CD14-positive monocyte (primary cell): ENCODE data around the gene PA2G4. TPM values are rescaled to one million over a fixed set of nuclear protein-coding genes. Genes with fewer than 3 reads are reported as not detected.

ENCODE experiments used
- DNase-seq, 3 donors: peaks; one replicate each; pipeline ENCODE4 v3.0.0-alpha.2; 2011 to 2022
- H2AFZ ChIP-seq: 2 replicates; pipeline ENCODE4 v1.6.0; 2012; ENCODE audit warnings: mild to moderate bottlenecking, low read depth, low read length, inconsistent platforms; ENCODE audit not compliant: insufficient read depth, poor library complexity, severe bottlenecking
- H3K27ac ChIP-seq, 2 donors: 1 replicate in 1 of 2; 2 replicates in 1 of 2; pipeline ENCODE4 v1.5.1; 2012 to 2013; ENCODE audit warnings: low read length in 2 of 2, control low read depth in 1 of 2, inconsistent platforms in 1 of 2, low read depth in 1 of 2, mild to moderate bottlenecking in 1 of 2
- H3K27me3 ChIP-seq, 2 donors: one replicate each; pipeline versions ENCODE4 v1.6.0 to v1.6.1; 2011 to 2013; ENCODE audit warnings: low read length in 2 of 2; ENCODE audit not compliant: control insufficient read depth in 2 of 2, insufficient read depth in 2 of 2
- H3K36me3 ChIP-seq, 2 donors: replicated peaks in 1 of 2; 1 replicate in 1 of 2; 2 replicates in 1 of 2; pipeline versions ENCODE4 v1.5.1 to v1.6.1; 2012 to 2013; ENCODE audit warnings: low read length in 2 of 2, control low read depth in 1 of 2, inconsistent platforms in 1 of 2, mild to moderate bottlenecking in 1 of 2; ENCODE audit not compliant: insufficient read depth in 2 of 2, control insufficient read depth in 1 of 2
- H3K4me1 ChIP-seq, 2 donors: 1 replicate in 1 of 2; 2 replicates in 1 of 2; pipeline versions ENCODE4 v1.5.1 to v1.6.1; 2012 to 2013; ENCODE audit warnings: low read length in 2 of 2, control low read depth in 1 of 2, inconsistent platforms in 1 of 2, mild to moderate bottlenecking in 1 of 2, moderate library complexity in 1 of 2; ENCODE audit not compliant: insufficient read depth in 2 of 2, control insufficient read depth in 1 of 2
- H3K4me2 ChIP-seq: replicated peaks from 2 replicates; pipeline ENCODE3; 2012; ENCODE audit warnings: low read length, moderate library complexity, mild to moderate bottlenecking; ENCODE audit not compliant: poor library complexity, severe bottlenecking; ENCODE audit errors: extremely low read depth
- H3K4me3 ChIP-seq, 3 experiments: fragments of 200-600 bp in 1 of 3; sonication (generic) in 1 of 3; replicated peaks in 1 of 3; 1 replicate in 2 of 3; 2 replicates in 1 of 3; pipeline ENCODE4 v1.5.1; 2011 to 2013; ENCODE audit warnings: low read length in 3 of 3, mild to moderate bottlenecking in 3 of 3, control low read depth in 2 of 3, low read depth in 2 of 3, inconsistent platforms in 1 of 3, moderate library complexity in 1 of 3
- H3K79me2 ChIP-seq: 2 replicates; pipeline ENCODE4 v1.6.0; 2012; ENCODE audit warnings: mild to moderate bottlenecking, control low read depth, inconsistent platforms, low read length, moderate library complexity; ENCODE audit not compliant: insufficient read depth
- H3K9ac ChIP-seq: 2 replicates; pipeline ENCODE4 v1.6.0; 2017; ENCODE audit warnings: low read length, mild to moderate bottlenecking; ENCODE audit not compliant: insufficient read depth, poor library complexity, severe bottlenecking
- H3K9me3 ChIP-seq, 2 donors: replicated peaks in 1 of 2; 1 replicate in 1 of 2; 2 replicates in 1 of 2; pipeline versions ENCODE4 v1.5.1 to v1.6.1; 2012 to 2013; ENCODE audit warnings: low read length in 2 of 2, control low read depth in 1 of 2; ENCODE audit not compliant: control insufficient read depth in 1 of 2, insufficient read depth in 1 of 2
- H4K20me1 ChIP-seq: 2 replicates; pipeline ENCODE4 v1.6.0; 2012; ENCODE audit warnings: mild to moderate bottlenecking, low read length, control low read depth, moderate library complexity; ENCODE audit not compliant: insufficient read depth
- H3K27ac Mint-ChIP-seq, 7 donors: one replicate each; pipeline ENCODE4 v1.8.0; 2020; ENCODE audit warnings: mild to moderate bottlenecking in 7 of 7, mixed read lengths in 7 of 7, moderate library complexity in 6 of 7, inconsistent platforms in 2 of 7
- H3K27me3 Mint-ChIP-seq, 3 donors: one replicate each; pipeline ENCODE4 v1.8.0; 2021 to 2022; ENCODE audit warnings: low read depth in 3 of 3, mild to moderate bottlenecking in 3 of 3, mixed read lengths in 3 of 3, moderate library complexity in 3 of 3, inconsistent platforms in 1 of 3
- H3K36me3 Mint-ChIP-seq, 2 donors: one replicate each; pipeline ENCODE4 v1.8.0; 2020; ENCODE audit warnings: mixed read lengths in 2 of 2, inconsistent platforms in 1 of 2, mild to moderate bottlenecking in 1 of 2
- H3K4me1 Mint-ChIP-seq: one replicate; pipeline ENCODE4 v1.8.0; 2020; ENCODE audit warnings: mild to moderate bottlenecking, mixed read lengths
- H3K4me3 Mint-ChIP-seq, 2 donors: one replicate each; pipeline ENCODE4 v1.8.0; 2020; ENCODE audit warnings: mild to moderate bottlenecking in 2 of 2, mixed read lengths in 2 of 2, moderate library complexity in 1 of 2
- H3K9me3 Mint-ChIP-seq, 7 donors: one replicate each; pipeline ENCODE4 v1.8.0; 2020 to 2022; ENCODE audit warnings: mixed read lengths in 7 of 7, mild to moderate bottlenecking in 6 of 7, moderate library complexity in 6 of 7, inconsistent platforms in 2 of 7
- CTCF ChIP-seq: fragments of 200-600 bp; IDR thresholded peaks from one replicate; pipeline ENCODE4 v1.8.0; 2022; ENCODE audit warnings: antibody characterized with exemption, mild to moderate bottlenecking
- WGBS: methylation state at CpG from one replicate; pipeline ENCODE4 v1.1.5; 2013; ENCODE audit warnings: missing lambda C conversion rate; ENCODE audit not compliant: insufficient coverage; 5-methylcytosine and 5-hydroxymethylcytosine counted together
- intact Hi-C, 2 donors: fragments of 100-400 bp; cut with micrococcal nuclease; formaldehyde crosslinking; loops; one replicate each; pipeline versions ENCODE4 v1.15.0 to v1.15.1; 2023
- polyA plus RNA-seq, 3 donors: library from polyadenylated mRNA; depleted of rRNA in 1 of 3; unstranded in 2 of 3; stranded (reverse) in 1 of 3; fragments of 300-500 nt in 2 of 3; fragments of >200 nt in 1 of 3; fragmentation: Illumina TruSeq in 2 of 3; gene quantifications; 1 replicate in 2 of 3; 2 replicates in 1 of 3; pipeline ENCODE4 v1.2.3, GENCODE V29; 2012 to 2021

PA2G4 gene
- polyA plus RNA-seq, 3 donors, result 83.0 to 84.2 (median 83.0) TPM

GRCh38 chr12:56078427-56078826 lies 25.9 kb upstream of the PA2G4 start:
- Histone ChIP-seq H3K9me3 (no peaks in the 10 kb centered on the region), H3K27ac (no peak overlapping the region), H4K20me1 (no peaks in the 10 kb centered on the region), H3K79me2 (no peaks in the 10 kb centered on the region), H2AFZ (peak overlapping the region; percentile 84), H3K4me1 (peaks cover 20 to 21% of the 10 kb centered on the region in 2 donors), H3K4me2 (peak overlapping the region; percentile 76), H3K36me3 (no peaks in the 10 kb centered on the region), H3K27me3 (peaks cover 6 to 30% of the 10 kb centered on the region in 2 donors), H3K4me3 (no peak overlapping the region), H3K9ac (no peak overlapping the region)
- no CpG with 5 or more reads among the region's 1 CpG for WGBS
- peaks cover 3 to 5% of the 10 kb centered on the region in 2 donors for H3K36me3 Mint-ChIP-seq
- H3K27ac Mint-ChIP-seq, result no peak overlapping the region
- intact Hi-C loops, result no loop called here
- H3K27me3 Mint-ChIP-seq, result peaks cover 18 to 48% (median 41%) of the 10 kb centered on the region in 3 donors
- peaks cover 19% of the 10 kb centered on the region for H3K4me1 Mint-ChIP-seq
- H3K4me3 Mint-ChIP-seq, result peak overlapping the region; percentile 84 to 93
- peaks cover 0 to 5% (median 0%) of the 10 kb centered on the region in 7 donors for H3K9me3 Mint-ChIP-seq
- no peak for DNase-seq
- no peak for TF ChIP-seq CTCF

- no peaks in the 10 kb centered on the region for H4K20me1 ChIP-seq
- peak overlapping the region; percentile 84 for H2AFZ ChIP-seq
- WGBS, result 10% methylated on average over 21 of the region's 50 CpGs
- Mint-ChIP-seq H3K27me3 (peaks cover 22 to 55% (median 42%) of the 10 kb centered on the region in 3 donors), H3K9me3 (peaks cover 0 to 5% (median 0%) of the 10 kb centered on the region in 7 donors), H3K27ac (peak overlapping the region in 2 of 7 donors; percentile 37 to 63), H3K4me3 (peak overlapping the region; percentile 84 to 93), H3K4me1 (peaks cover 19% of the 10 kb centered on the region), H3K36me3 (peaks cover 3 to 5% of the 10 kb centered on the region in 2 donors)
- H3K79me2 ChIP-seq, result no peaks in the 10 kb centered on the region
- no peak overlapping the region for H3K27ac ChIP-seq
- TF ChIP-seq CTCF, result peak; percentile 83
- no peaks in the 10 kb centered on the region for H3K36me3 ChIP-seq
- peak overlapping the region; percentile 24 to 79 (median 47) for H3K4me3 ChIP-seq
- intact Hi-C loops, result no loop called here
- peaks cover 6 to 36% of the 10 kb centered on the region in 2 donors for H3K27me3 ChIP-seq
- H3K9me3 ChIP-seq, result no peaks in the 10 kb centered on the region
- H3K4me2 ChIP-seq, result peak overlapping the region; percentile 76
- DNase-seq, result peak; percentile 62 to 66 (median 63)
- H3K9ac ChIP-seq, result peak overlapping the region; percentile 7
- peaks cover 20 to 21% of the 10 kb centered on the region in 2 donors for H3K4me1 ChIP-seq
These were observed 25.2 kb upstream of the PA2G4 start for GRCh38 chr12:56078931-56079722.
